ENCODE measurements around the gene UBASH3B.

DNA sequence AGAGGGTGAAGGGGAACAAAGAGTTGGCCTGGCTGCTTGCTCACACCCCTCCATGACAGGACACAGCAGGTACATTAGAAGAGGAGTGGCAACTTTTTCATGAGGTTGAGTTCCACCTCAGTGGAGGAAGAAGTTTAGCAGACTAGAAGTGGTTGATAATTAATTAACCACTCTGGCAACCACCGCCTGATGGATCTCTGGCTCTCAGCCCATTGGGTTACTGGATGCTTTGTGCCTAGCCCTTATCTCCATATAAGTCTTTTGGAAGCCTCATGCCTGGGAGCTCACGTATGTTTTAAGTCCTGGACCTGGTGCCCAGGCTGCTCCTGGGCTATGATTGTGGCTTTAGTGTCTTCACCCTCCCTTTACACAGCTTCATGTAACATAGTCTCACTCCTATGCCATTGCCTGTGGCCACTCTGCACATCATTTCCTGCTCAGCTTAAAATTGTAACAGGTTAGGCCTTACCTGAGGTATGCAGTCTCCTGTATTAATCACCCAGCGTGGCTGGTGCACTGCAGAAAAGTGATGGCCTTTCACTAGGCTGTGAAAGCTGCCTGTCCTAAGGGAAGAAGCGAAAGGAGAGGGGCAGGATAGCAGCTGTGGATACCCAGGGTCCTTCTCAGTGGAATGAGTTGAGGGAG, 110.1 kb downstream of the UBASH3B start:
- no peak for TF ChIP-seq SP1 (IDR thresholded peaks at IDR 0.05)
- no peak for TF ChIP-seq HDGF (IDR thresholded peaks at IDR 0.05; ENCODE audit: borderline replicate concordance)
- TF ChIP-seq LEF1 (IDR thresholded peaks at IDR 0.05; ENCODE audit: borderline replicate concordance): no peak
- TF ChIP-seq FOXM1 (IDR thresholded peaks at IDR 0.05; ENCODE audit: borderline replicate concordance): no peak
- no peak for TF ChIP-seq CTBP1 (IDR thresholded peaks at IDR 0.05; ENCODE audit: borderline replicate concordance)
- no peak for TF ChIP-seq ZNF384 (IDR thresholded peaks at IDR 0.05)
- no peak for TF ChIP-seq FOXA1 (IDR thresholded peaks at IDR 0.05)
- TF ChIP-seq NFRKB (IDR thresholded peaks at IDR 0.05): no peak
- TF ChIP-seq ELF4 (IDR thresholded peaks at IDR 0.05): no peak

Data from HEK293T (cell line).